Neural progenitor cell (in vitro differentiated cells): ENCODE data around the gene HS3ST3B1.

Experiments used
- CTCF ChIP-seq: fragments of 200-600 bp; sonication (generic); IDR thresholded peaks from 2 replicates; pipeline ENCODE4 v1.5.1; 2017; ENCODE audit warnings: antibody characterized with exemption, mild to moderate bottlenecking
- EZH2 ChIP-seq: fragments of 200-600 bp; sonication (generic); IDR thresholded peaks from 2 replicates; pipeline ENCODE4 v1.6.1; 2017; ENCODE audit warnings: antibody characterized with exemption, mild to moderate bottlenecking, moderate library complexity
- EZH2phosphoT487 ChIP-seq: fragments of 200-600 bp; sonication (generic); IDR thresholded peaks from 2 replicates; pipeline ENCODE4 v1.6.1; 2017; ENCODE audit warnings: antibody characterized with exemption

- TF ChIP-seq EZH2 (no peak), EZH2phosphoT487 (no peak), CTCF (no peak)
Observed at GRCh38 chr17:14351493-14351892, 50.6 kb downstream of the HS3ST3B1 start.
